Breast epithelium (tissue), 4 donors: ENCODE results near the gene RHEX. TPM values are rescaled to one million over a fixed set of nuclear protein-coding genes. Genes with fewer than 3 reads are reported as not detected.

Source experiments
- DNase-seq, 2 donors: peaks; one replicate each; pipeline ENCODE4 v3.0.0-alpha.2; 2019; ENCODE audit warnings: low spot score in 2 of 2
- H3K27ac ChIP-seq, 2 donors: fragments of 200-600 bp; sonication (generic) in 1 of 2; one replicate each; pipeline ENCODE4 v1.5.1; 2016 to 2019; ENCODE audit warnings: mild to moderate bottlenecking in 1 of 2
- H3K27me3 ChIP-seq, 2 donors: fragments of 200-600 bp; sonication (generic) in 1 of 2; one replicate each; pipeline versions ENCODE4 v1.5.1 to v1.6.0; 2017 to 2019; ENCODE audit warnings: control low read depth in 1 of 2, mild to moderate bottlenecking in 1 of 2
- H3K36me3 ChIP-seq: fragments of 200-600 bp; one replicate; pipeline ENCODE4 v1.5.1; 2019
- H3K4me1 ChIP-seq, 2 donors: fragments of 200-600 bp; sonication (generic); one replicate each; pipeline ENCODE4 v1.5.1; 2016 to 2019; ENCODE audit warnings: control low read depth in 1 of 2
- H3K4me3 ChIP-seq, 3 donors: fragments of 200-600 bp; sonication (generic); 1 replicate in 2 of 3; 2 replicates in 1 of 3; pipeline ENCODE4 v1.5.1; 2016 to 2019; ENCODE audit warnings: mild to moderate bottlenecking in 3 of 3, moderate library complexity in 2 of 3
- H3K9me3 ChIP-seq, 2 donors: fragments of 200-600 bp; sonication (generic) in 1 of 2; one replicate each; pipeline ENCODE4 v1.5.1; 2016 to 2019; ENCODE audit warnings: control low read depth in 1 of 2
- CTCF ChIP-seq, 3 donors: fragments of 450-650 bp; IDR thresholded peaks; one replicate each; pipeline ENCODE4 v1.5.1; 2016 to 2017; ENCODE audit warnings: antibody characterized with exemption in 3 of 3, mild to moderate bottlenecking in 3 of 3, moderate library complexity in 3 of 3
- POLR2A ChIP-seq: fragments of 450-650 bp; IDR thresholded peaks from one replicate; pipeline ENCODE4 v1.6.1; 2016; ENCODE audit warnings: antibody characterized with exemption, mild to moderate bottlenecking, moderate library complexity
- POLR2AphosphoS5 ChIP-seq, 3 donors: sonication (generic); formaldehyde crosslinking; IDR thresholded peaks; one replicate each; pipeline ENCODE4 v1.6.1; 2017; ENCODE audit warnings: antibody characterized with exemption in 3 of 3
- intact Hi-C: fragments of 100-400 bp; cut with DNase I; formaldehyde crosslinking; loops from one replicate; pipeline ENCODE4 v1.15.1; 2023; ENCODE audit warnings: low total_unique reads
- total RNA-seq, 3 donors: library from RNA; depleted of rRNA; stranded (reverse); fragments of >200 nt; gene quantifications; one replicate each; pipeline ENCODE4 v1.1.0, GENCODE V29; 2016

Gene RHEX
- total RNA-seq, 3 donors from 2014 or later = 0.98 to 20.6 (median 4.4) TPM

DNA sequence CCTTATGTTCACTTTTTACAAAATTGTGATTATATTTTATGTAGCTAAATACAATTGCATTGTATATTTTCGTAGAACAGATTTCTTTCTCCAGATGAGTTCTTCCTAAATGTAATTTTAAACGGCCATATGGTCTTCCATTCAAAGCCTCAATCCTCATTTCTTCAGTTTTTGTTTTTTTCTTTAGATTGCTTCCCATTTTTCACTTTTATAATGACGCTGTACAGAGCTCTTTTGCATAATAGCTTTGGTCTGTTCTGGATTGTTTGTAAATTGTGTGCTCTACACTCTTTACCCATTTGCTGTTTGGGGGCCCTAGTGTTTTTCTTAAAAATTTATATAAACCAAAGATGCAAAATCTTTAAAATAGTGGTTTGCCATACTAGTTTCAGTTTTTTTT is 36.4 kb downstream of the RHEX start:
- Histone ChIP-seq H3K9me3 (no peaks in the 10 kb centered on the region), H3K27ac (no peak overlapping the region), H3K27me3 (no peaks in the 10 kb centered on the region), H3K4me3 (no peak overlapping the region), H3K36me3 (no peaks in the 10 kb centered on the region), H3K4me1 (no peaks in the 10 kb centered on the region)
- TF ChIP-seq CTCF (IDR thresholded peaks at IDR 0.05) (no peak), POLR2A (no peak), POLR2AphosphoS5 (IDR thresholded peaks at IDR 0.05) (no peak)
- DNase-seq = no peak
- intact Hi-C loops = no loop called here

- Histone ChIP-seq H3K27me3 (no peaks in the 10 kb centered on the region), H3K9me3 (no peaks in the 10 kb centered on the region), H3K36me3 (no peaks in the 10 kb centered on the region), H3K27ac (no peak overlapping the region), H3K4me1 (no peaks in the 10 kb centered on the region), H3K4me3 (no peak overlapping the region)
- intact Hi-C loops = no loop called here
- no peak for DNase-seq
- TF ChIP-seq CTCF (IDR thresholded peaks at IDR 0.05) (no peak), POLR2AphosphoS5 (IDR thresholded peaks at IDR 0.05) (no peak), POLR2A (no peak)
Measured at GRCh38 chr1:206094024-206094423, 41.1 kb downstream of the RHEX start.

- intact Hi-C loops = no loop called here
- Histone ChIP-seq H3K4me3 (no peak overlapping the region), H3K4me1 (no peaks in the 10 kb centered on the region), H3K27me3 (no peaks in the 10 kb centered on the region), H3K36me3 (no peaks in the 10 kb centered on the region), H3K27ac (no peak overlapping the region), H3K9me3 (no peaks in the 10 kb centered on the region)
- no peak for DNase-seq
- TF ChIP-seq POLR2AphosphoS5 (IDR thresholded peaks at IDR 0.05) = no peak
- no peak for TF ChIP-seq POLR2A
- no peak for TF ChIP-seq CTCF (IDR thresholded peaks at IDR 0.05)
Measured at GRCh38 chr1:206097381-206097780, 44.4 kb downstream of the RHEX start.

DNA sequence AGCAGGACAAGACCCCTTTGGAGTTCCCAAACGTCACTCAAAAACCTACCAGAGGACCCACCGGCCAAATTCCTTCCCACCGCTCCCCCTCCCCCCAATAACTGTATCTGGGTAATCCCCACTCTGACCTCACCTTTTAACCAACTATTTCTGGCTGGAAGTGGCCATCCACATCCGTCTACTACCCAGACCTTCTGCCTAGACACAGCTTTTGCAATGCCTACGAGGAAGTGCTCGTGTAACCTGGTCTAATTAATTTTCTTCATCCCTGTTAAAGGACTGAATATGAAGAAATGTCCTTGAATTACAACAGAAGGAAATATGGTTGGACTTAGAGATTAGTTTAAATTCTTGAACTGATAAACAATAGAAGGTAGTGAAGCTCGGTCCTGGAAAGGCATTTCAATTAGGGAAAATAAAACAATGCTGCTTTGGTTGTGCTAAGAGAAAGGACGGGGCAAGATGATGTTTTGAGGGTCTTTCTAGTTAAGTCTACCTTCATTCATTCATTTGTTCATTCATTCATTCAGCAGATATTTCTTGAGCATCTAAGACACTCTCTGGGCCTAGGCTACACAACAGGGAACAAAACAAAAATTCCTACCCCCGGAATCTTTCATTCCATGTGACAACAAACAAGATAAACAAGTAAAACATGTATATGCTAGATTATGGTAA is 45.4 kb downstream of the RHEX start:
- TF ChIP-seq POLR2A (no peak), CTCF (IDR thresholded peaks at IDR 0.05) (no peak), POLR2AphosphoS5 (IDR thresholded peaks at IDR 0.05) (no peak)
- no peak overlapping the region for H3K4me3 ChIP-seq
- no peaks in the 10 kb centered on the region for H3K36me3 ChIP-seq
- no peaks in the 10 kb centered on the region for H3K9me3 ChIP-seq
- H3K27ac ChIP-seq = no peak overlapping the region
- no peak for DNase-seq
- no peaks in the 10 kb centered on the region for H3K27me3 ChIP-seq
- intact Hi-C loops = no loop called here
- no peaks in the 10 kb centered on the region for H3K4me1 ChIP-seq

- no peak for DNase-seq
- no peaks in the 10 kb centered on the region for H3K4me1 ChIP-seq
- intact Hi-C loops = no loop called here
- H3K27ac ChIP-seq = no peak overlapping the region
- no peaks in the 10 kb centered on the region for H3K27me3 ChIP-seq
- H3K36me3 ChIP-seq = no peaks in the 10 kb centered on the region
- no peaks in the 10 kb centered on the region for H3K9me3 ChIP-seq
- TF ChIP-seq POLR2AphosphoS5 (IDR thresholded peaks at IDR 0.05) (no peak), CTCF (IDR thresholded peaks at IDR 0.05) (no peak), POLR2A (no peak)
- H3K4me3 ChIP-seq = no peak overlapping the region
Measured at GRCh38 chr1:206100226-206100815, 47.3 kb downstream of the RHEX start.
